Measurements from ENCODE around the gene PRPH.
"Not testable (repeated sequence)": the region's sequence is repeated elsewhere in the genome, so short reads cannot be mapped to it uniquely, and the experiment has no call there.

The PRPH gene

GRCh38 chr12:49264873-49265792, 29.8 kb upstream of the PRPH start, which contains the start of gene TUBA1C:
Gene TUBA1C, plus strand, starts transcription at chr12:49265082. Its CDS starts 100 bp downstream, at chr12:49265182.
- DNase-seq (ENCODE audit: extremely low spot score) = peak; percentile 98
- POLR2A ChIA-PET = interaction anchor here (0.5 to 4.1 kb wide), 18 partner anchors 10 to 268 kb away, joined by 3 to 16 read pairs (median 4); partner anchors contain the start of genes PRPH, SPATS2, TROAP and TUBA1B
- CTCF ChIA-PET = interaction anchor here (0.6 to 0.7 kb wide), 2 partner anchors 14 to 181 kb away, joined by 5 read pairs; no protein-coding TSS in a partner anchor
- TF ChIP-seq LEF1 (IDR thresholded peaks at IDR 0.05; ENCODE audit: borderline replicate concordance) (peak; percentile 59; the same call in 1 of the 2 replicates), L3MBTL2 (conservative IDR thresholded peaks at IDR 0.05) (peak; percentile 75), ZNF384 (IDR thresholded peaks at IDR 0.05) (no peak), ARNT (IDR thresholded peaks at IDR 0.05) (peak; percentile 61; the same call in 1 of the 2 replicates), FOXM1 (IDR thresholded peaks at IDR 0.05; ENCODE audit: borderline replicate concordance) (peak; percentile 98), ELF4 (IDR thresholded peaks at IDR 0.05) (peak; percentile 82), FOXK2 (IDR thresholded peaks at IDR 0.05) (no peak), CTBP1 (IDR thresholded peaks at IDR 0.05; ENCODE audit: borderline replicate concordance) (no peak)

GRCh38 chr12:49269191-49269590, 25.8 kb upstream of the PRPH start:
- POLR2A ChIA-PET = interaction anchor here (1.0 to 4.1 kb wide), 3 partner anchors 8 to 139 kb away, joined by 4 to 16 read pairs (median 5); partner anchors contain the start of gene TUBA1B
- DNase-seq (ENCODE audit: extremely low spot score); CTCF ChIA-PET: not testable (repeated sequence)

DNA sequence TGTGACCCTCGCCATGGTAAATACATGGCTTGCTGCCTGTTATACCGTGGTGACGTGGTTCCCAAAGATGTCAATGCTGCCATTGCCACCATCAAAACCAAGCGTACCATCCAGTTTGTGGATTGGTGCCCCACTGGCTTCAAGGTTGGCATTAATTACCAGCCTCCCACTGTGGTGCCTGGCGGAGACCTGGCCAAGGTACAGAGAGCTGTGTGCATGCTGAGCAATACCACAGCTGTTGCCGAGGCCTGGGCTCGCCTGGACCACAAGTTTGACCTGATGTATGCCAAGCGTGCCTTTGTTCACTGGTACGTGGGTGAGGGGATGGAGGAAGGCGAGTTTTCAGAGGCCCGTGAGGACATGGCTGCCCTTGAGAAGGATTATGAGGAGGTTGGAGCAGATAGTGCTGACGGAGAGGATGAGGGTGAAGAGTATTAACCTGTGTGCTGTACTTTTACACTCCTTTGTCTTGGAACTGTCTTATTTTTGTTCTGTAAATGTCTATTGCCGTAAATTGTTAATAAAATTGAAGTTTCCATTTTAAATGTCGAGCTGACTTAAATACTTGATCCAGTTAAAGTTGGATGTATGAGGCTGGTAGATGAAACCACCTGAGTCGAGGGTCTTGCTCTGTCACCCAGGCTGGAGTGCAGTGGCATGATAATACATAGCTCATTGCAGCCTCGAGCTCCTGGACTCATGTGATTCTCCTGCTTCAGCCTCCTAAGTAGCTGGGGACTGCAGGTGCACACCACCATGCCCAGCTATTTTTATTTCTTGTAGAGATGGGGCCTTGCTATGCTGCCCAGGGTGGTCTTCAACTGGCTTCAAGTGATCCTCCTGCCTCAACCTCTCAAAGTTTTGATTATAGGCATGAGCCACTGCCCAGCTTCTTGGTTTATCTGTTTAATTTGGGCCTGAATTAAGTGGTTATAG, 21.9 kb upstream of the PRPH start:
- ChIA-PET CTCF (interaction anchor here (1.0 kb wide), 1 partner anchor 16 kb away, joined by 4 read pairs; no protein-coding TSS in a partner anchor), POLR2A (interaction anchor here (1.3 kb wide), 1 partner anchor 142 kb away, joined by 5 read pairs; the partner anchor contains the start of gene TUBA1B)
- DNase-seq (ENCODE audit: extremely low spot score) = no peak
- no peak for TF ChIP-seq LEF1 (IDR thresholded peaks at IDR 0.05; ENCODE audit: borderline replicate concordance)
- no peak for TF ChIP-seq SUZ12 (IDR thresholded peaks at IDR 0.05)
- no peak for TF ChIP-seq BHLHE40 (IDR thresholded peaks at IDR 0.05; ENCODE audit: borderline replicate concordance)
- no peak for TF ChIP-seq FOXM1 (IDR thresholded peaks at IDR 0.05; ENCODE audit: borderline replicate concordance)
- no peak for TF ChIP-seq HDGF (IDR thresholded peaks at IDR 0.05; ENCODE audit: borderline replicate concordance)
- TF ChIP-seq CTBP1 (IDR thresholded peaks at IDR 0.05; ENCODE audit: borderline replicate concordance) = no peak
- no peak for TF ChIP-seq FOXA1 (IDR thresholded peaks at IDR 0.05)
- TF ChIP-seq L3MBTL2 (conservative IDR thresholded peaks at IDR 0.05) = no peak
- TF ChIP-seq SP1 (IDR thresholded peaks at IDR 0.05) = no peak
- TF ChIP-seq ZNF384 (IDR thresholded peaks at IDR 0.05) = no peak
- TF ChIP-seq, protein P1, sequence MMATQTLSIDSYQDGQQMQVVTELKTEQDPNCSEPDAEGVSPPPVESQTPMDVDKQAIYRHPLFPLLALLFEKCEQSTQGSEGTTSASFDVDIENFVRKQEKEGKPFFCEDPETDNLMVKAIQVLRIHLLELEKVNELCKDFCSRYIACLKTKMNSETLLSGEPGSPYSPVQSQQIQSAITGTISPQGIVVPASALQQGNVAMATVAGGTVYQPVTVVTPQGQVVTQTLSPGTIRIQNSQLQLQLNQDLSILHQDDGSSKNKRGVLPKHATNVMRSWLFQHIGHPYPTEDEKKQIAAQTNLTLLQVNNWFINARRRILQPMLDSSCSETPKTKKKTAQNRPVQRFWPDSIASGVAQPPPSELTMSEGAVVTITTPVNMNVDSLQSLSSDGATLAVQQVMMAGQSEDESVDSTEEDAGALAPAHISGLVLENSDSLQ (IDR thresholded peaks at IDR 0.05) = no peak
- TF ChIP-seq ARNT (IDR thresholded peaks at IDR 0.05) = no peak
- no peak for TF ChIP-seq ELF4 (IDR thresholded peaks at IDR 0.05)
- no peak for TF ChIP-seq FOXK2 (IDR thresholded peaks at IDR 0.05)
- TF ChIP-seq TARDBP (IDR thresholded peaks at IDR 0.05) = no peak
- TF ChIP-seq NFRKB (IDR thresholded peaks at IDR 0.05) = no peak

- ChIA-PET CTCF (interaction anchor here (0.6 to 1.0 kb wide), 2 partner anchors 15 to 23 kb away, joined by 3 to 4 read pairs; no protein-coding TSS in a partner anchor), POLR2A (interaction anchor here (1.3 to 1.9 kb wide), 2 partner anchors 8 to 143 kb away, joined by 5 to 8 read pairs; partner anchors contain the start of gene TUBA1B)
- TF ChIP-seq FOXA1 (IDR thresholded peaks at IDR 0.05) (no peak), ZNF384 (IDR thresholded peaks at IDR 0.05) (peak; percentile 55), LEF1 (IDR thresholded peaks at IDR 0.05; ENCODE audit: borderline replicate concordance) (no peak), HDGF (IDR thresholded peaks at IDR 0.05; ENCODE audit: borderline replicate concordance) (no peak)
- DNase-seq (ENCODE audit: extremely low spot score) = no peak
These were observed 21.1 kb upstream of the PRPH start for GRCh38 chr12:49273726-49274395.

DNA sequence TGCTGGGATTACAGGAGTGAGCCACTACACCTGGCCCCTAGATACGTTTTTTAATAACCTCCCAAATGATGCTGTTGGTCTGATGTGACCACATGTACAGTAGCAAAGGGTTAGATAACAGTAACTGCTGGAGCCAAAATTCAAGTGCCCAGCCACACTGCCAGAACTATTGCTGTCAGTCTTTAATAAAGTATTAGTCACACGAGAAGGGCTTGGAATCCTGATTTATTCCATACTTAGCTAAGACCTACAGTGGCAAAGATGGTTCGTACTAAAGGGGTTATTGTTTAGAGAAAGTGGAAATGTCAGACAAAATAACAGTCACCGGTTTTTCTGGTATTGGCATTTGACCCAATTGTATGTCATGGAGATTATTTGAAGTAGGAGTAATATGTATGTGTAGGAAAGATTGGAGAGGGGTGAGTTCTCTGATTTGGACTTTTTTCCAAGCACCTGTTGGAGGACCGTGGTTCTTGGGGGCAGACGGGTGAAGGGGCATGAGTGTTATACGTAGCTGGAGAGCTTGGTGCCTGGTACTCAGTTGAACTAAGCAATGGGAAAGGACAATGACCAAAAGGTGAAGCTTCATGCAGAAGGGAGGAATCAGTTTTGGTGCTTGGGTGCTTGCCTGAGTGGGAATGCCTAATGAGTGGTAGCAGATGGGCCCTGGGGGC, 20.4 kb upstream of the PRPH start:
- CTCF ChIA-PET = interaction anchor here (0.6 to 2.1 kb wide), 3 partner anchors 18 to 73 kb away, joined by 3 to 5 read pairs (median 3); no protein-coding TSS in a partner anchor
- no peak for DNase-seq (ENCODE audit: extremely low spot score)
- POLR2A ChIA-PET = interaction anchor here (1.9 kb wide), 1 partner anchor 8 kb away, joined by 8 read pairs; no protein-coding TSS in a partner anchor
- TF ChIP-seq ZNF384 (IDR thresholded peaks at IDR 0.05) = no peak
- TF ChIP-seq ELF4 (IDR thresholded peaks at IDR 0.05) = peak; percentile 11; the same call in 1 of the 2 replicates
- TF ChIP-seq L3MBTL2 (conservative IDR thresholded peaks at IDR 0.05) = no peak
- TF ChIP-seq TARDBP (IDR thresholded peaks at IDR 0.05) = no peak
